Transverse colon (tissue), 4 donors: Measurements from ENCODE around the gene OR52A5.

ENCODE experiments used
- POLR2AphosphoS5 ChIP-seq, 3 donors: sonication (generic); formaldehyde crosslinking; IDR thresholded peaks; one replicate each; pipeline ENCODE4 v1.6.1; 2016; ENCODE audit warnings: antibody characterized with exemption in 3 of 3
- TF ChIP-seq, protein P1 (sequence below), 5 experiments: fragments of 200-600 bp in 3 of 5; fragments of 450-650 bp in 2 of 5; sonication (generic) in 3 of 5; IDR thresholded peaks; 1 replicate in 2 of 5; 2 replicates in 3 of 5; pipeline ENCODE4 v1.5.1; 2016 to 2017; ENCODE audit warnings: antibody characterized with exemption in 5 of 5, inconsistent platforms in 3 of 5, mild to moderate bottlenecking in 2 of 5, moderate library complexity in 1 of 5

DNA sequence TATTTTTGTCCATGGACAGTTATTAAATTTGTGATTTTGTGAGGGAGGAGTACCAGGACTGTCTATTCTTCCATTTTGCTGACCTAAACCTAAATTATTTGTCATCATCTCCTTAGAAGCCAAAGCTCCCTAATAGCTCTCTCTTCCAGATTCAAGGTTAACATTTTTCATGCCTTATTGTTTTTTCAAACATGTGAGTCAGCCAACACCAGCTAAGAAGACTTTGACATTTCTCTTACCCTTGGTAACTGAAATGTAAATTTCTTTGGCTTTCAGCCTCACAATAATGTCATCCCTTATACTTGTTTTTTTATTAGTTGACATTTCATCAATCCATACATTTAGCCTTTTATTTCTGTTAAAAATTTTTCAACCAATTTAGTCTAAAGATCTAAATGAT, 49.6 kb downstream of the OR52A5 start:
- TF ChIP-seq, protein P1, sequence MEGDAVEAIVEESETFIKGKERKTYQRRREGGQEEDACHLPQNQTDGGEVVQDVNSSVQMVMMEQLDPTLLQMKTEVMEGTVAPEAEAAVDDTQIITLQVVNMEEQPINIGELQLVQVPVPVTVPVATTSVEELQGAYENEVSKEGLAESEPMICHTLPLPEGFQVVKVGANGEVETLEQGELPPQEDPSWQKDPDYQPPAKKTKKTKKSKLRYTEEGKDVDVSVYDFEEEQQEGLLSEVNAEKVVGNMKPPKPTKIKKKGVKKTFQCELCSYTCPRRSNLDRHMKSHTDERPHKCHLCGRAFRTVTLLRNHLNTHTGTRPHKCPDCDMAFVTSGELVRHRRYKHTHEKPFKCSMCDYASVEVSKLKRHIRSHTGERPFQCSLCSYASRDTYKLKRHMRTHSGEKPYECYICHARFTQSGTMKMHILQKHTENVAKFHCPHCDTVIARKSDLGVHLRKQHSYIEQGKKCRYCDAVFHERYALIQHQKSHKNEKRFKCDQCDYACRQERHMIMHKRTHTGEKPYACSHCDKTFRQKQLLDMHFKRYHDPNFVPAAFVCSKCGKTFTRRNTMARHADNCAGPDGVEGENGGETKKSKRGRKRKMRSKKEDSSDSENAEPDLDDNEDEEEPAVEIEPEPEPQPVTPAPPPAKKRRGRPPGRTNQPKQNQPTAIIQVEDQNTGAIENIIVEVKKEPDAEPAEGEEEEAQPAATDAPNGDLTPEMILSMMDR (IDR thresholded peaks at IDR 0.05), result no peak
- TF ChIP-seq POLR2AphosphoS5 (IDR thresholded peaks at IDR 0.05), result no peak
